Left forelimb (tissue), 1 donor: ENCODE results near the gene KNG1.
"Not testable (repeated sequence)": the region's sequence is repeated elsewhere in the genome, so short reads cannot be mapped to it uniquely, and the experiment has no call there.

Experiments
- DNase-seq: peaks from one replicate; pipeline ENCODE4 v3.0.0-alpha.2; 2018; ENCODE audit warnings: low spot score

Gene KNG1

GRCh38 chr3:186717039-186717457 is at the start of gene KNG1:
Gene KNG1 (plus strand): TSS chr3:186717359. CDS start chr3:186717543, 184 bp downstream.
- no peak for DNase-seq

GRCh38 chr3:186668426-186668825 is 48.7 kb upstream of the KNG1 start:
- no peak for DNase-seq

GRCh38 chr3:186669378-186670084 is 47.6 kb upstream of the KNG1 start:
- no peak for DNase-seq

GRCh38 chr3:186670155-186670554 is 47.0 kb upstream of the KNG1 start:
- no peak for DNase-seq

- no peak for DNase-seq
These were observed 46.1 kb upstream of the KNG1 start for GRCh38 chr3:186671051-186671450.

GRCh38 chr3:186678604-186679003 is 38.6 kb upstream of the KNG1 start:
- DNase-seq = no peak

GRCh38 chr3:186679151-186679550 is 38.0 kb upstream of the KNG1 start:
- no peak for DNase-seq

- DNase-seq = no peak
These were observed 36.3 kb upstream of the KNG1 start for GRCh38 chr3:186680869-186681268.

- no peak for DNase-seq
These were observed 34.3 kb upstream of the KNG1 start for GRCh38 chr3:186682812-186683211.

GRCh38 chr3:186683979-186684378 is 33.2 kb upstream of the KNG1 start:
- no peak for DNase-seq

GRCh38 chr3:186686475-186686874 is 30.7 kb upstream of the KNG1 start:
- DNase-seq = not testable (repeated sequence)

- no peak for DNase-seq
These were observed 30.0 kb upstream of the KNG1 start for GRCh38 chr3:186687120-186687651.

GRCh38 chr3:186690304-186690703 is 26.9 kb upstream of the KNG1 start:
- DNase-seq = not testable (repeated sequence)

- DNase-seq = no peak
These were observed 25.5 kb upstream of the KNG1 start for GRCh38 chr3:186691676-186692075.

- no peak for DNase-seq
These were observed 23.3 kb upstream of the KNG1 start for GRCh38 chr3:186693843-186694242.

GRCh38 chr3:186694288-186695032 is 22.7 kb upstream of the KNG1 start:
- DNase-seq = no peak

GRCh38 chr3:186696522-186696921 is 20.6 kb upstream of the KNG1 start:
- no peak for DNase-seq

GRCh38 chr3:186697510-186697909 is 19.6 kb upstream of the KNG1 start:
- no peak for DNase-seq

- no peak for DNase-seq
These were observed 16.9 kb upstream of the KNG1 start for GRCh38 chr3:186700267-186700666.

- DNase-seq = not testable (repeated sequence)
These were observed 14.7 kb upstream of the KNG1 start for GRCh38 chr3:186702451-186702850.

- DNase-seq = no peak
These were observed 11.0 kb upstream of the KNG1 start for GRCh38 chr3:186705882-186706780.
